HL-60/S4 treated with phorbol 12-myristate 13-acetate at 8.2 ng/mL for 4 days and 3 days (cell line): ENCODE measurements around the gene GRAMD1A.
"Not testable (repeated sequence)": the region's sequence is repeated elsewhere in the genome, so short reads cannot be mapped to it uniquely, and the experiment has no call there.

Experiments
- in situ Hi-C: fragments of 300-500 bp; cut with MboI; formaldehyde crosslinking; loops from 2 replicates; pipeline ENCODE4 v1.15.0; 2022; ENCODE audit warnings: low sequenced_read_pairs

Gene GRAMD1A

GRCh38 chr19:35015954-35016351, 15.8 kb downstream of the GRAMD1A start:
- in situ Hi-C loops = no loop called here

GRCh38 chr19:35017507-35017906, 17.4 kb downstream of the GRAMD1A start:
- in situ Hi-C loops = no loop called here

GRCh38 chr19:35018379-35018778, 18.3 kb downstream of the GRAMD1A start:
- in situ Hi-C loops = no loop called here

DNA sequence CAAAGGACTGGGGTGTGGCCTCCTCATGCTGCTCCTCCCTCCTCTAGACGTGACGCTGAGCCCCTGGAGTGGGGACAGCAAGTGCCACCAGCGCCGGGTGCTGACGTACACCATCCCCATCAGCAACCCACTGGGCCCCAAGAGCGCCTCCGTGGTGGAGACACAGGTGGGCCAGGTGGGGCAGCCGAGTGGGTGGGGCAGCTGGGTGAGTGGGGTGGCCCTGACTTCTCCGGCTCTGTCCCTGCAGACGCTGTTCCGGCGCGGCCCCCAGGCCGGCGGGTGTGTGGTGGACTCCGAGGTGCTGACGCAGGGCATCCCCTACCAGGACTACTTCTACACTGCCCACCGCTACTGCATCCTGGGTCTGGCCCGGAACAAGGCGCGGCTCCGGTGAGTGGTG, 19.0 kb downstream of the GRAMD1A start:
- in situ Hi-C loops = no loop called here

DNA sequence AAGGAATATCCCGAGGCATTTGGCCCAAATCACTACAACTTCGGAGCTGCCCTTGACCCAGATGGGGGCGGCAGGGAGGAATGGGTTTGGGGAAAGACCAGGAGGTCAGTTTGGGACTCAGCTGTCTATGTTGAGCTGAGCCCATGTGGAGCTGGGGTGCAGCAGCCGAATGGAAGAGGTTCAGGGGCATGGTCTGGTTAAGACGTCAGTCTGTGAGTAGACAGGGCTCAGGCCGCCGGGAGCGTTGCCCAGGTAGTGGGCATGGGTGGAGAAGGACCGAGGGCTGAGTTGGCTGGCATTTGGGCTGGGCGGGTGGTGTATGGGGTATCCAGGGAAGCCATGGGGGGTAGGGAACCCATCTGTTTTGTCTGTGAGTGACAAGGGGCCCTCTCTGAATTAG, 20.9 kb downstream of the GRAMD1A start:
- in situ Hi-C loops = no loop called here

DNA sequence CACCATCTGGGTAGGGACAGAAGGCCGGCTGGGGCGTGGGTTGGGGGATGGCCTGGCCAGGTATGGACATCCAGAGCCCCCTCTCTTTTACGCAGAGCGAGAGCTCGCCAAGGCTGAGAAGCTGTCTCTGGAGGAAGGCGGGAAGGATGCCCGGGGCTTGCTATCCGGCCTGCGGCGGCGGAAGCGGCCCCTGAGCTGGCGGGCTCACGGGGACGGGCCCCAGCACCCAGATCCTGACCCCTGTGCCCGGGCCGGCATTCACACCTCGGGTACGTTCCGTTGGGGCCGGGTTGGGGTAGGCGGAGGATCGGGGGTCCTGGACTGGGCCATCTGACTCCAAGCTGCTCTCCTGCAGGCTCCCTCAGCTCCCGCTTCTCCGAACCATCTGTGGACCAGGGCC, 21.5 kb downstream of the GRAMD1A start:
- in situ Hi-C loops = no loop called here

DNA sequence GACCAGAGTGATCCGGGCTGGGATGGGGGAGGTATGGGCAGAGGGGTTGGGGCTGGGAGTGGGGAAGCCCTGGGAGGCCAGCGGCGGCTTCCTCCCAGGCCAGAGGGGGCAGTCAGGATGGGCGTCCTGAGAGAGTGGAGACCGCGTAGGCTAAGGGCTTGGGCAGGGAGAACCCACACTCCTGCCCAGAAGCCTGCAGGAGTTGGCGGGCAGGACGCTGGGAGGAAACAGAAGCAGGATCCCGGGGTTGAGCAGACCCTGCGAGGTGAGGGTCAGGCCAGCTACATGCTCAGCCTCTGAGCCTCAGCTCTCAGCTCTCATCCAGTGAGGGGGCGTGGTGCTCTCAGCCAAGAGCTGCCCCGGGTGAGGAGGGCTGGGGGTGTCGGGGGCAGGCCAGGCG, 22.3 kb downstream of the GRAMD1A start:
- in situ Hi-C loops = no loop called here

GRCh38 chr19:35023428-35023827, 23.3 kb downstream of the GRAMD1A start:
- in situ Hi-C loops = no loop called here

DNA sequence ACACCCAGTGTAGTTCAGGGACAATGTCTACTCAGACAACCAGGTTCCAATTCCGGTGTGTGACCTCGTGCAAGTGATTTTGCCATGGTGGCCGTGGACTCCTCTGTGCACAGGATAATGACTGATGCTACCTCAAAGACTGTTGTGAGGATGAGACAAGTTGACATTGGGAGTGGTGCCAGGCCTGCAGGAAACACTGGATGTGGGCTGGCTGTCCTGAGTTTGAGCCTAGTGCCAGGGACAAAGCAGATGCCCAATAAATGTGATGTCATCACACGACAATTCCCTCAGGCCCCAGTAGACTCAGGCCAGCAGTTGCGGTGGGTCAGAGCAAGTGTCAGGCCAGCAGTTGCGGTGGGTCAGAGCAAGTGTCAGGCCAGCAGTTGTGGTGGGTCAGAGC, 24.0 kb downstream of the GRAMD1A start:
- in situ Hi-C loops = no loop called here

- in situ Hi-C loops = no loop called here
Measured at GRCh38 chr19:35025969-35026368, 25.8 kb downstream of the GRAMD1A start.

DNA sequence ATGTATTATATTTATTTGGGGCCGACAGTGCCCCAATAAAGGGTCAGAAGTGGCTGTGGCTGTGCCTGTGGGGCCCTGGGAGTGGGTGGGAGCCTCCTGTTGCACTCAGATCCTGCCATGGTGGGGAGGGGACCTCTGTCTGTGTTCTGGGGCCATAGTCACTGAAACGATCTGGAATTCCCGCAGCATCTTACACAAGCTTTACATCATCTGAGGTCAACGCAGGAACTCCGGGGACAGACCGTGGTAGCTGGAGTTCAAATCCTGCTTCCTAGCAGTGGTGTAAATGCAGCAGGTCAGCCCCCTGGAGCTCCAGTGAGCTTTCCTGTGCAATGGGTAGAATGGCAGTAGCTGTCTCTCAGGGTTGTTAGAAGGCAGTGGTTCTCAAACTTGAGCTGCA, 26.3 kb downstream of the GRAMD1A start:
- in situ Hi-C loops = no loop called here

DNA sequence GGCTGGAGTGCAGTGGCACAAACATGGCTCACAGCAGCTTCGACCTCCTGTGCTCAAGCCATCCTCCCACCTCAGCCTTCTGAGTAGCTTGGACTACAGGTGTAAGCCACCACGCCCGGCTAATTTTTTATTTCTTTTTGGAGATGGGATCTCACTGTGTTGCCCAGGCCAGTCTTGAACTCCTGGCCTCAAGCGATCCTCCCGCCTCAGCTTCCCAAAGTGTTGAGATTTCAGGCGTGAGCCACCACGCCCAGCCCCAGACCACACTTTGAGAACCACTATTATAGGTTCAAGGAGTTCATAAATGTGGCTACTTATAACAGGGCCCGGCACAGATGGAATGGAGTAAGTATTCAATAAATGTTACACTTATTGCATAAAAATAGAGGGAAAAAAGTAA, 26.9 kb downstream of the GRAMD1A start:
- in situ Hi-C loops = no loop called here

- in situ Hi-C loops = no loop called here
Measured at GRCh38 chr19:35027851-35028599, 27.9 kb downstream of the GRAMD1A start.

DNA sequence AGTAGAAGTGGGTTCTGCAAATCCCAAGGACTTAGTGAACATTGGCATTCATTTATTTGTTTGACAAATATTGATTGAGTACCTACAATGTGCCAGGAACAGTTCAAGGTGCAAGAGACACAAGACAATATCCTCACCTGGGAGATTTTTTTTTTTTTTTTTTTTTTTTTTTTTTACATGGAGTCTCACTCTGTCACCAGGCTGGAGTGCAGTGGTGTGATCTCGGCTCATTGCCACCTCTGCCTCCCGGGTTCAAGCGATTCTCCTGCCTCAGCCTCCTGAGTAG, 28.4 kb downstream of the GRAMD1A start:
- in situ Hi-C loops = not testable (repeated sequence)

GRCh38 chr19:35029275-35029736, 29.2 kb downstream of the GRAMD1A start:
- in situ Hi-C loops = not testable (repeated sequence)

DNA sequence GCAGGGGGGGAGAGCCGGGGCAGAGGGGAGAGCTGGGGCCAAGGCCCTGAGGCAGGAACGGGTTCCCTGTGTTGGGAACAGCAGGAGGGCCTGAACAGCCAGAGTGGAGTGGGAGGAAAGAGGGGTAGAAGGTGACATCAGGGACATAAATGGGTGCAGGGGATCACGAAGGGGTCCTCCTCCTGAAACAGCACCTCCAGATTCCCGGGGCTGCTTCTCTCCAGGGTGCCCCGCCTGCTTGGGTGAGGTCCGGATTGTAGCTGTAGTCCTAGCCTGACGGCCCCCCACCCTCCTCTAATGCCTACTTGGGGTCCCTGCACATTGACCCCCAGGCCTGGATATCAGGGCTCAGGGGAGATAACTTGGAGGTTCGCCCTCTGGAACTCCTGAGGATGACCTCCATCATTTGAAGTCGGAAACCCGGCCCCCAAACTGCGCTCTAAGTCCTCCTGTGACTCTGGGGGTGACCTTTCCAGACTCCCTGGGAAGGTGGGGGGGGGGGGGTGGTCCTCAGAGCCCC, 29.7 kb downstream of the GRAMD1A start:
- in situ Hi-C loops = no loop called here

DNA sequence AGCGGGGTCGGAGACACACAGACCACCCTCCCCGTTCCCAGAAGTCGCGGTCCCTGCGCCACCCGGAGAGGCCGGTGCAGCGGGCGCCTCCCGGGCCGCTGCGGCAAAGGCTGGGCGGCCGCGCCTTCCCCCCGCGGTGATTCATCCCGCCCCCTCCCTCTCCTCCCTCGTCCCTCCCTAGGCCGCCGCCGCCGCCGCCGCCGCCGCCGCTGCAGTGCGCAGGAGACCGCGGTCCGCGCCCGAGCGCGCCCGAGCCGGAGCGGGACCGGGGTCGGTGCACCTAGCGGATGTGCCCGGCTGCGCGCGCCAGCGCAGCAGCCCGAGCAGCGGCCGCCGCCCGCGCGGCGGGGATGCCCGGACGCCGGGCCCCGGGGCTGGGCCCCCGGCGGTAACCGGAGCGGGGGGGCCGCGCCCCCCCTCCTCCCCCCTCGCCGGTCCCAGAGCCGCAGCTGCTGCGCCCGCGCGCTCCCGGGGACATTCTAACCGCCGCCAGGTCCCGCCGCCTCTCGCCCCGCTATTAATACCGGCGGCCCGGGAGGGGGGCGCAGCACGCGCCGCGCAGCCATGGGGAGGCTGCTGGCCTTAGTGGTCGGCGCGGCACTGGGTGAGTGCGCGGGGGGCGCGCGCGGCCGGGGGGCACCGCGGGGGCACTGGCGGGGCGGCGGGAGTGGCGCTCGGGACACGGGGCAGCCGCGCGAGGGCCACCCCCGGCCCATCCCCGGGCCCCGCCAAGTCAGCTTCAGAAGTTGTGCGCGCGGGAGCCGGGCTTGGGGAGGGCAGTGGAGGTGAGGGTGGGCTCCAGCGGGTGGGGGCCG, 30.3 kb downstream of the GRAMD1A start, which contains the start of gene SCN1B:
Gene SCN1B (plus strand): TSS at position 214 of the 815 bp plus-strand sequence. CDS start 351 bp downstream, at position 565.
- in situ Hi-C loops = no loop called here

- in situ Hi-C loops = no loop called here
Measured at GRCh38 chr19:35031072-35031881, 31.2 kb downstream of the GRAMD1A start.

GRCh38 chr19:35032356-35032865, 32.3 kb downstream of the GRAMD1A start:
- in situ Hi-C loops = no loop called here

GRCh38 chr19:35033067-35034004, 33.2 kb downstream of the GRAMD1A start:
- in situ Hi-C loops = no loop called here
